Endothelial cell of umbilical vein (primary cell): ENCODE measurements around the gene XRCC2.

Experiments used
- CTCF ChIP-seq, 2 donors: IDR thresholded peaks; 1 replicate in 1 of 2; 2 replicates in 1 of 2; pipeline ENCODE4 v1.5.1; 2011; ENCODE audit warnings: low read length in 2 of 2, mild to moderate bottlenecking in 2 of 2, moderate library complexity in 2 of 2, control low read depth in 1 of 2, inconsistent platforms in 1 of 2, low read depth in 1 of 2; ENCODE audit not compliant: insufficient read depth in 1 of 2; ENCODE audit errors: extremely low read depth in 1 of 2
- EZH2 ChIP-seq: IDR thresholded peaks from 2 replicates; pipeline ENCODE4 v1.6.1; 2012; ENCODE audit warnings: borderline replicate concordance, low read depth, mild to moderate bottlenecking, moderate library complexity, low read length, inconsistent platforms; ENCODE audit not compliant: severe bottlenecking
- MYC ChIP-seq: IDR thresholded peaks from one replicate; pipeline ENCODE4 v1.6.1; 2011; ENCODE audit warnings: mild to moderate bottlenecking, low read depth, low read length
- POLR2A ChIP-seq: IDR thresholded peaks from 2 replicates; pipeline ENCODE4 v1.6.1; 2012; ENCODE audit warnings: low read depth, mild to moderate bottlenecking, control low read depth, low read length
- POLR2AphosphoS5 ChIP-seq: IDR thresholded peaks from 2 replicates; pipeline ENCODE4 v1.6.1; 2012; ENCODE audit warnings: low read depth, mild to moderate bottlenecking, control low read depth, low read length, moderate library complexity; ENCODE audit not compliant: insufficient read depth

- TF ChIP-seq POLR2AphosphoS5 (no peak), POLR2A (no peak), CTCF (IDR thresholded peaks at IDR 0.05; ENCODE audit: extremely low read depth in 1 of 2, insufficient read depth in 1 of 2, low read depth in 1 of 2, low read length in 2 of 2) (no peak), MYC (no peak), EZH2 (no peak)
Measured at GRCh38 chr7:152637920-152638580, 37.9 kb downstream of the XRCC2 start.
